H1 (cell line): ENCODE data around the gene GLB1L2. TPM values are rescaled to one million over a fixed set of nuclear protein-coding genes. Genes with fewer than 3 reads are reported as not detected.

Source experiments
- CTCF ChIA-PET: fragments of 300-600 bp; sonication (Branson Sonifier 250); formaldehyde crosslinking; loops from one replicate; lab custom pipeline; 2021; ENCODE audit not compliant: partially characterized antibody; lab: Charles Lee
- POLR2A ChIA-PET: fragments of 300-600 bp; sonication (Branson Sonifier 250); formaldehyde crosslinking; loops from one replicate; lab custom pipeline; 2021; ENCODE audit warnings: inconsistent platforms; ENCODE audit not compliant: partially characterized antibody; lab: Charles Lee
- DNase-seq, 2 experiments: peaks; one replicate each; pipeline versions ENCODE4 v3.0.0 to v3.0.0-alpha.2; 2010 to 2022; ENCODE audit warnings: low spot score in 2 of 2, low read depth in 1 of 2, mixed read lengths in 1 of 2
- FAIRE-seq: peaks from 2 replicates; lab custom pipeline; 2011; peaks lifted over from hg19 to GRCh38; lab: Jason Lieb, UNC
- H2AFZ ChIP-seq: 2 replicates; pipeline ENCODE4 v1.8.1; 2012; ENCODE audit warnings: low read length, inconsistent platforms
- H2AK5ac ChIP-seq: 2 replicates; pipeline ENCODE4 v1.6.1; 2013; ENCODE audit warnings: low read depth, low read length
- H2BK120ac ChIP-seq: replicated peaks from 2 replicates; pipeline ENCODE3; 2013; ENCODE audit warnings: low read depth, low read length, inconsistent platforms
- H2BK12ac ChIP-seq: 2 replicates; pipeline ENCODE4 v1.6.1; 2013; ENCODE audit warnings: low read depth, low read length
- H2BK15ac ChIP-seq: 2 replicates; pipeline ENCODE4 v1.6.1; 2013; ENCODE audit warnings: low read length
- H2BK20ac ChIP-seq: 2 replicates; pipeline ENCODE4 v1.6.1; 2013; ENCODE audit warnings: low read length
- H2BK5ac ChIP-seq: 2 replicates; pipeline ENCODE4 v1.6.1; 2013; ENCODE audit warnings: low read depth, low read length
- H3K14ac ChIP-seq: 2 replicates; pipeline ENCODE4 v1.6.1; 2013; ENCODE audit warnings: inconsistent platforms; ENCODE audit not compliant: insufficient read length
- H3K18ac ChIP-seq: 2 replicates; pipeline ENCODE4 v1.6.1; 2013; ENCODE audit warnings: low read length; ENCODE audit errors: extremely low read depth
- H3K23ac ChIP-seq: 2 replicates; pipeline ENCODE4 v1.6.1; 2013; ENCODE audit warnings: inconsistent platforms; ENCODE audit not compliant: insufficient read length
- H3K23me2 ChIP-seq: 2 replicates; pipeline ENCODE4 v1.6.1; 2013; ENCODE audit warnings: low read depth, low read length
- H3K27ac ChIP-seq: 2 replicates; pipeline ENCODE4 v1.6.1; 2011; ENCODE audit warnings: low read depth, low read length, inconsistent platforms
- H3K27me3 ChIP-seq, 4 experiments: replicated peaks in 1 of 4; 1 replicate in 1 of 4; 2 replicates in 3 of 4; pipeline versions ENCODE4 v1.6.1 to v1.8.1; 2011 to 2013; ENCODE audit warnings: low read length in 3 of 4, mild to moderate bottlenecking in 3 of 4, inconsistent platforms in 2 of 4, mixed read lengths in 2 of 4, moderate library complexity in 1 of 4; ENCODE audit not compliant: control insufficient read depth in 3 of 4, insufficient read depth in 3 of 4; ENCODE audit errors: extremely low read depth in 1 of 4
- H3K36me3 ChIP-seq, 4 experiments: 2 replicates each; pipeline versions ENCODE4 v1.6.1 to v1.8.1; 2011 to 2013; ENCODE audit warnings: mild to moderate bottlenecking in 4 of 4, low read length in 3 of 4, moderate library complexity in 2 of 4, control low read depth in 1 of 4, inconsistent platforms in 1 of 4; ENCODE audit not compliant: insufficient read depth in 4 of 4, control insufficient read depth in 2 of 4
- H3K4ac ChIP-seq: replicated peaks from 2 replicates; pipeline ENCODE3; 2013; ENCODE audit warnings: low read length, low read depth, mixed read lengths, inconsistent platforms; ENCODE audit not compliant: insufficient read length
- H3K4me1 ChIP-seq, 4 experiments: replicated peaks in 1 of 4; 1 replicate in 1 of 4; 2 replicates in 3 of 4; pipeline versions ENCODE4 v1.6.1 to v1.8.1; 2011 to 2013; ENCODE audit warnings: low read length in 3 of 4, inconsistent platforms in 2 of 4, mixed read lengths in 1 of 4; ENCODE audit not compliant: insufficient read depth in 4 of 4, control insufficient read depth in 3 of 4
- H3K4me2 ChIP-seq, 2 experiments: 2 replicates each; pipeline versions ENCODE4 v1.6.1 to v1.8.1; 2011 to 2013; ENCODE audit warnings: low read depth in 2 of 2, low read length in 2 of 2, control low read depth in 1 of 2, inconsistent platforms in 1 of 2, mild to moderate bottlenecking in 1 of 2; ENCODE audit not compliant: insufficient read depth in 1 of 2
- H3K4me3 ChIP-seq, 4 experiments: fragments of 200-600, 300-600 bp in 1 of 4; sonication (generic), shearing (Covaris generic), sonication (Bioruptor Twin) in 1 of 4; 2 replicates each; pipeline versions ENCODE4 v1.5.1 to v1.8.1; 2011 to 2016; ENCODE audit warnings: low read length in 4 of 4, low read depth in 3 of 4, control low read depth in 2 of 4, inconsistent platforms in 2 of 4, mild to moderate bottlenecking in 2 of 4, mixed read lengths in 1 of 4, moderate library complexity in 1 of 4; ENCODE audit not compliant: insufficient read depth in 2 of 4; ENCODE audit errors: extremely low read depth in 1 of 4
- H3K56ac ChIP-seq: replicated peaks from 2 replicates; pipeline ENCODE3; 2013; ENCODE audit warnings: low read depth, mild to moderate bottlenecking, mixed read lengths, low read length, inconsistent platforms; ENCODE audit not compliant: insufficient read length
- H3K79me1 ChIP-seq: 2 replicates; pipeline ENCODE4 v1.6.1; 2013; ENCODE audit warnings: low read depth, low read length, control low read depth
- H3K79me2 ChIP-seq, 2 experiments: 2 replicates each; pipeline versions ENCODE4 v1.6.1 to v1.8.1; 2012 to 2013; ENCODE audit warnings: low read length in 2 of 2, mild to moderate bottlenecking in 2 of 2, inconsistent platforms in 1 of 2; ENCODE audit not compliant: insufficient read depth in 2 of 2, control insufficient read depth in 1 of 2
- H3K9ac ChIP-seq, 4 experiments: replicated peaks in 1 of 4; 1 replicate in 1 of 4; 2 replicates in 3 of 4; pipeline versions ENCODE4 v1.6.1 to v1.8.1; 2011 to 2013; ENCODE audit warnings: low read depth in 3 of 4, low read length in 3 of 4, control low read depth in 2 of 4, mild to moderate bottlenecking in 2 of 4, moderate library complexity in 2 of 4, inconsistent platforms in 1 of 4; ENCODE audit errors: extremely low read depth in 1 of 4
- H3K9me3 ChIP-seq, 2 experiments: 2 replicates each; pipeline versions ENCODE4 v1.6.1 to v1.8.1; 2012 to 2013; ENCODE audit warnings: mild to moderate bottlenecking in 2 of 2, moderate library complexity in 2 of 2, control low read depth in 1 of 2, inconsistent platforms in 1 of 2, low read depth in 1 of 2, low read length in 1 of 2, mixed read lengths in 1 of 2; ENCODE audit not compliant: insufficient read depth in 2 of 2
- H4K20me1 ChIP-seq, 2 experiments: replicated peaks in 1 of 2; 2 replicates each; pipeline versions ENCODE3 to v1.8.1; 2011 to 2013; ENCODE audit warnings: inconsistent platforms in 2 of 2, low read length in 2 of 2, mild to moderate bottlenecking in 1 of 2; ENCODE audit not compliant: insufficient read depth in 2 of 2, control insufficient read depth in 1 of 2
- H4K5ac ChIP-seq: 2 replicates; pipeline ENCODE4 v1.6.1; 2013; ENCODE audit warnings: low read length, low read depth, mixed read lengths, inconsistent platforms; ENCODE audit not compliant: insufficient read length
- H4K8ac ChIP-seq: 2 replicates; pipeline ENCODE4 v1.8.0; 2013; ENCODE audit warnings: mild to moderate bottlenecking, moderate library complexity, low read length, inconsistent platforms; ENCODE audit not compliant: insufficient read depth; ENCODE audit errors: extremely low read depth
- H4K91ac ChIP-seq: replicated peaks from 2 replicates; pipeline ENCODE3; 2013; ENCODE audit warnings: low read length, mixed read lengths, inconsistent platforms; ENCODE audit not compliant: insufficient read length
- BACH1 ChIP-seq: IDR thresholded peaks from 2 replicates; pipeline ENCODE4 v1.6.1; 2012; ENCODE audit warnings: low read length, improper control_type of control experiment
- BCL11A ChIP-seq, 2 experiments: IDR thresholded peaks; one replicate each; pipeline ENCODE4 v1.6.1; 2011; ENCODE audit warnings: low read depth in 2 of 2, low read length in 2 of 2, mild to moderate bottlenecking in 2 of 2
- FOSL1 ChIP-seq: IDR thresholded peaks from 2 replicates; pipeline ENCODE4 v1.6.1; 2011; ENCODE audit warnings: mild to moderate bottlenecking, low read depth, low read length, moderate library complexity; ENCODE audit not compliant: insufficient read depth
- JUN ChIP-seq: IDR thresholded peaks from 2 replicates; pipeline ENCODE4 v1.6.1; 2011; ENCODE audit warnings: low read depth, mild to moderate bottlenecking, improper control_type of control experiment, low read length
- KDM4A ChIP-seq: IDR thresholded peaks from one replicate; pipeline ENCODE4 v1.7.1; 2012; ENCODE audit warnings: low read depth, mild to moderate bottlenecking, moderate library complexity, low read length, inconsistent platforms; ENCODE audit not compliant: severe bottlenecking
- POLR2AphosphoS5 ChIP-seq: IDR thresholded peaks from 2 replicates; pipeline ENCODE4 v1.6.1; 2011; ENCODE audit warnings: low read depth, low read length
- RBBP5 ChIP-seq: IDR thresholded peaks from 2 replicates; pipeline ENCODE4 v1.7.1; 2012; ENCODE audit warnings: low read depth, mild to moderate bottlenecking, inconsistent platforms, low read length, moderate library complexity, borderline replicate concordance
- SIN3A ChIP-seq, 2 experiments: IDR thresholded peaks in 1 of 2; conservative IDR thresholded peaks in 1 of 2; 2 replicates each; pipeline ENCODE4 v1.6.1; 2011 to 2012; ENCODE audit warnings: low read length in 2 of 2, improper control_type of control experiment in 1 of 2, low read depth in 1 of 2, mild to moderate bottlenecking in 1 of 2
- SRF ChIP-seq: IDR thresholded peaks from 2 replicates; pipeline ENCODE4 v1.6.1; 2011; ENCODE audit warnings: mild to moderate bottlenecking, low read depth, low read length, moderate library complexity
- TCF12 ChIP-seq: IDR thresholded peaks from 2 replicates; pipeline ENCODE4 v1.6.1; 2011; ENCODE audit warnings: low read depth, mild to moderate bottlenecking, low read length
- USF2 ChIP-seq: IDR thresholded peaks from 2 replicates; pipeline ENCODE4 v1.6.1; 2011; ENCODE audit warnings: low read length, improper control_type of control experiment
- WGBS, 2 experiments: shearing (Covaris generic) in 1 of 2; methylation state at CpG; one replicate each; pipeline versions ENCODE4 v1.1.6 to v1.1.7; 2013 to 2015; ENCODE audit warnings: low lambda C conversion rate in 2 of 2, mixed read lengths in 2 of 2, inconsistent platforms in 1 of 2, low coverage in 1 of 2, missing lambda C conversion rate in 1 of 2; ENCODE audit not compliant: insufficient replicate concordance in 2 of 2, insufficient coverage in 1 of 2, insufficient read length in 1 of 2; ENCODE audit errors: extremely low coverage in 1 of 2, missing lambda C conversion rate in 1 of 2; 5-methylcytosine and 5-hydroxymethylcytosine counted together
- polyA plus RNA-seq, 7 experiments: library from polyadenylated mRNA; depleted of rRNA in 3 of 7; stranded (reverse) in 5 of 7; unstranded in 2 of 7; fragments of >200 nt in 5 of 7; fragments of 200-250 nt in 2 of 7; gene quantifications; 1 replicate in 5 of 7; 2 replicates in 1 of 7; 4 replicates in 1 of 7; pipeline versions ENCODE4 v1.2.1 to v1.2.3, GENCODE V29; 2011 to 2013; ENCODE audit warnings: missing spikeins in 2 of 7, mixed read lengths in 2 of 7
- total RNA-seq: library from RNA; stranded (reverse); fragmentation: NEBNext Ultra II Directional; extraction: Animal tissue kit (Norgen Biotek cat#: 25700); gene quantifications from 2 replicates; pipeline ENCODE4 v1.2.1, GENCODE V29; 2021

The GLB1L2 gene
- total and polyA plus RNA-seq, 2 of the 8 experiments (the other 6 are each of a cell fraction or from before 2014, with no cell fraction given), result 4.4 to 7.9 TPM

- no peak overlapping the region for H3K56ac ChIP-seq
- H3K4ac ChIP-seq, result no peak overlapping the region
- H2BK120ac ChIP-seq, result no peak overlapping the region
- no peaks in the 10 kb centered on the region for H3K79me2 ChIP-seq
- H3K79me1 ChIP-seq, result no peaks in the 10 kb centered on the region
- CTCF ChIA-PET, result interaction anchor here (0.7 to 2.4 kb wide), 16 partner anchors 9 to 510 kb away, joined by 3 to 10 read pairs (median 4); no protein-coding TSS in a partner anchor
- no peak for DNase-seq
- peaks cover 0 to 14% (median 4%) of the 10 kb centered on the region in 4 experiments; a peak in 6 of 7 replicates for H3K27me3 ChIP-seq
- no peaks in the 10 kb centered on the region; a peak in 1 of 7 replicates for H3K4me1 ChIP-seq
- no peak for FAIRE-seq
- H3K14ac ChIP-seq, result no peak overlapping the region
- H2BK20ac ChIP-seq, result no peak overlapping the region
- POLR2A ChIA-PET, result interaction anchor here (1.0 kb wide), 1 partner anchor 12 kb away, joined by 3 read pairs; no protein-coding TSS in a partner anchor
- H2BK15ac ChIP-seq, result peak overlapping the region; percentile 46; the same call in 1 of the 2 replicates
- no peak for TF ChIP-seq SRF
- TF ChIP-seq JUN, result no peak
- TF ChIP-seq BACH1, result no peak
- no peak for TF ChIP-seq RBBP5
- TF ChIP-seq BCL11A (IDR thresholded peaks at IDR 0.05; ENCODE audit: low read depth in 2 of 2, low read length in 2 of 2), result no peak
- TF ChIP-seq FOSL1, result no peak
- no peak for TF ChIP-seq POLR2AphosphoS5
- TF ChIP-seq USF2, result no peak
- no peak for TF ChIP-seq TCF12
- no peak for TF ChIP-seq SIN3A (conservative IDR thresholded peaks at IDR 0.05 in 1 of 2, IDR thresholded peaks at IDR 0.05 in 1 of 2; ENCODE audit: low read depth in 1 of 2, low read length in 2 of 2)
- TF ChIP-seq KDM4A, result no peak
- no peak overlapping the region for H2AK5ac ChIP-seq
- no peak overlapping the region for H3K18ac ChIP-seq
- no peak overlapping the region for H2AFZ ChIP-seq
- H2BK12ac ChIP-seq, result no peak overlapping the region
- no peak overlapping the region for H2BK5ac ChIP-seq
- peak overlapping the region; percentile 20 for H4K91ac ChIP-seq
- no peaks in the 10 kb centered on the region for H3K23me2 ChIP-seq
- H3K9ac ChIP-seq, result no peak overlapping the region
- H3K4me2 ChIP-seq, result no peak overlapping the region
- H3K23ac ChIP-seq, result no peak overlapping the region
- H4K8ac ChIP-seq, result no peak overlapping the region
- WGBS, 2 experiments, result 96% methylated on average over 26 of the region's 27 CpGs; no CpG with 5 or more reads in 1 of the 2 experiments
- no peak overlapping the region for H3K27ac ChIP-seq
- H3K4me3 ChIP-seq, result no peak overlapping the region
- H4K20me1 ChIP-seq, result no peaks in the 10 kb centered on the region
- no peak overlapping the region for H4K5ac ChIP-seq
- no peaks in the 10 kb centered on the region; a peak in 1 of 4 replicates for H3K9me3 ChIP-seq
- H3K36me3 ChIP-seq, result no peaks in the 10 kb centered on the region
These were observed 26.5 kb downstream of the GLB1L2 start for GRCh38 chr11:134358165-134358855.
